ENCODE results near the gene SLC37A3.
"Not testable (repeated sequence)": the region's sequence is repeated elsewhere in the genome, so short reads cannot be mapped to it uniquely, and the experiment has no call there.

Gene SLC37A3

GRCh38 chr7:140397784-140398750 lies at the start of gene SLC37A3:
Gene SLC37A3, minus strand, starts transcription at chr7:140398530. Its CDS starts 16,004 bp downstream, at chr7:140382526.
- peak; percentile 81 to 92 (median 86) for DNase-seq

- no peak for DNase-seq
These were observed 49.5 kb upstream of the SLC37A3 start for GRCh38 chr7:140447841-140448240.

GRCh38 chr7:140446467-140446866 lies 48.1 kb upstream of the SLC37A3 start:
- DNase-seq: no peak

GRCh38 chr7:140441519-140441918 lies 43.2 kb upstream of the SLC37A3 start:
- no peak for DNase-seq

- DNase-seq: no peak
These were observed 42.3 kb upstream of the SLC37A3 start for GRCh38 chr7:140440593-140440992.

GRCh38 chr7:140439359-140439758 lies 41.0 kb upstream of the SLC37A3 start:
- DNase-seq: no peak

GRCh38 chr7:140435252-140435895 lies 37.0 kb upstream of the SLC37A3 start:
- DNase-seq: no peak

GRCh38 chr7:140433396-140433795 lies 35.1 kb upstream of the SLC37A3 start:
- DNase-seq: no peak

- DNase-seq: no peak
These were observed 27.8 kb upstream of the SLC37A3 start for GRCh38 chr7:140426130-140426529.

GRCh38 chr7:140425718-140426117 lies 27.4 kb upstream of the SLC37A3 start:
- no peak for DNase-seq

- no peak for DNase-seq
These were observed 25.2 kb upstream of the SLC37A3 start for GRCh38 chr7:140423501-140423900.

- DNase-seq: no peak
These were observed 23.2 kb upstream of the SLC37A3 start for GRCh38 chr7:140421521-140421920.

GRCh38 chr7:140418653-140419052 lies 20.3 kb upstream of the SLC37A3 start:
- no peak for DNase-seq

GRCh38 chr7:140418156-140418472 lies 19.8 kb upstream of the SLC37A3 start:
- DNase-seq: not testable (repeated sequence)

- DNase-seq: no peak
These were observed 19.3 kb upstream of the SLC37A3 start for GRCh38 chr7:140417456-140418155.

GRCh38 chr7:140416560-140416959 lies 18.2 kb upstream of the SLC37A3 start:
- DNase-seq: no peak

- DNase-seq: not testable (repeated sequence)
These were observed 17.5 kb upstream of the SLC37A3 start for GRCh38 chr7:140415816-140416215.

GRCh38 chr7:140415361-140415760 lies 17.0 kb upstream of the SLC37A3 start:
- no peak for DNase-seq

GRCh38 chr7:140404565-140405065 lies 6.3 kb upstream of the SLC37A3 start:
- no peak for DNase-seq

- no peak for DNase-seq
These were observed 5.7 kb upstream of the SLC37A3 start, which contains the start of gene RAB19 for GRCh38 chr7:140403878-140404564. Gene RAB19, plus strand, starts transcription at chr7:140404058. Its CDS starts 3,589 bp downstream, at chr7:140407647.

GRCh38 chr7:140402178-140402835 lies 4.0 kb upstream of the SLC37A3 start:
- peak in 2 of 3 donors; percentile 23 to 34 for DNase-seq

- no peak for DNase-seq
These were observed 2.1 kb upstream of the SLC37A3 start for GRCh38 chr7:140400381-140400780.
